ENCODE measurements around the gene FCRL3.

Gene FCRL3

DNA sequence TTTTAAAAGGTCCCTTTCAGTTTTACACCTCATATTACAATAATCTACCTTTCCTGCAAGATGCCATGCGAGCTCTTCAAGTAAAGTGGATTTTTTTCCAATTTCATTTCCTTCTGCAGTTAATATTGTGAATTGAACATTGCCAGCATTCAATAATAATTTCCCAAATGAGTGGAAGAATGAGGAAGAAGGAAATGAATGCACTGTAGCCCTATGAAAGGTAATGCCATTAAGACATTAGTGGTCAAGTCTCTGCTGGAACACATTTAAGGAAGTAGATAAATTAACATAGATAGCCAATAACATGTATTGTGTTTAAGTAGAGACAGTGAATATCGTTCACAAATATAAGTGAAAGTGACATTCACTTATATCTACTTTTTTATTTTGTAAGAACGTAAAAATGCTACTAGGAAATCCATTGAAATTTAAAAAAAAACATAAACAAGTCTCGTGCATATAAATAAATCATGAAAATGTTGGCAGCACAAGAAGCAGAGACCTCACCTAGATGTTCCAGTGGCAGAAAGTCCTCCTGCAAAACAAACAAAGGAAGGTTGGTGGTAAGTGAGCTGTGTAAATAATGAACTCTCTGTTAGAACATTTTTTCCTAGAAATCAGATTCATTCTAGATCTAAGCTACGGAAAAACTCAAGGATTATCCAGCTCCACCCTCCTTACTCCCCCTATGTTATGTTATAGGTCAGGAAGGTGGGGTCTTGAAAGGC is 17.7 kb downstream of the FCRL3 start:
- Histone ChIP-seq H3K4me3 (ENCODE audit: low read length) (no peak overlapping the region), H3K4me1 (ENCODE audit: control insufficient read depth, insufficient read depth, low read length) (no peaks in the 10 kb centered on the region), H3K36me3 (ENCODE audit: control insufficient read depth, insufficient read depth, low read length) (no peaks in the 10 kb centered on the region), H3K9me3 (ENCODE audit: control insufficient read depth, insufficient read depth, low read length) (no peaks in the 10 kb centered on the region), H3K27ac (ENCODE audit: low read length) (no peak overlapping the region), H3K27me3 (ENCODE audit: control insufficient read depth, insufficient read depth, low read length) (no peaks in the 10 kb centered on the region)
- DNase-seq (ENCODE audit: low read depth, low spot score): no peak
- WGBS (ENCODE audit: insufficient coverage, insufficient read length): no CpG with 5 or more reads among the region's 5 CpGs

DNA sequence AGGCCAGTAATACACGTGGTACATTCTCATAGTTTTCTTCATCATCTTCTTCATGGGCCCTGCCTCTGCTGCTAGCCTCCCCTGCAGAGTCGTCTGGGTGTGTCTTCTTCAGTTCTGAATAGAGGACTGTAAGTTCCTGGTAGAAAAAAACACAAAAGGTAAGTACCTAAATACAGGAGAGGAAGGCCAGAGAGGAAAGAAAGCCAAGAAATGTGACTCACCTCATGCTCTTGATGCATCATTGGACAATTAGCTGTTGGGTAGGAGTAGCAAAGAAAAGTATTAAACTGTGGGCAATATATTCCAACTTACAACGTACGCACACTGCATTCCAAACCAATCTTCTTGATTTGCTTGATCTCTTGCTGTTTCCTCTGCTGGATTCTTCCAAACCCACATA is 21.8 kb downstream of the FCRL3 start:
- Histone ChIP-seq H3K9me3 (ENCODE audit: control insufficient read depth, insufficient read depth, low read length) (no peaks in the 10 kb centered on the region), H3K4me1 (ENCODE audit: control insufficient read depth, insufficient read depth, low read length) (no peaks in the 10 kb centered on the region), H3K36me3 (ENCODE audit: control insufficient read depth, insufficient read depth, low read length) (no peaks in the 10 kb centered on the region), H3K27me3 (ENCODE audit: control insufficient read depth, insufficient read depth, low read length) (no peaks in the 10 kb centered on the region), H3K4me3 (ENCODE audit: low read length) (no peak overlapping the region), H3K27ac (ENCODE audit: low read length) (no peak overlapping the region)
- no CpG with 5 or more reads among the region's 4 CpGs for WGBS (ENCODE audit: insufficient coverage, insufficient read length)
- DNase-seq (ENCODE audit: low read depth, low spot score): no peak

DNA sequence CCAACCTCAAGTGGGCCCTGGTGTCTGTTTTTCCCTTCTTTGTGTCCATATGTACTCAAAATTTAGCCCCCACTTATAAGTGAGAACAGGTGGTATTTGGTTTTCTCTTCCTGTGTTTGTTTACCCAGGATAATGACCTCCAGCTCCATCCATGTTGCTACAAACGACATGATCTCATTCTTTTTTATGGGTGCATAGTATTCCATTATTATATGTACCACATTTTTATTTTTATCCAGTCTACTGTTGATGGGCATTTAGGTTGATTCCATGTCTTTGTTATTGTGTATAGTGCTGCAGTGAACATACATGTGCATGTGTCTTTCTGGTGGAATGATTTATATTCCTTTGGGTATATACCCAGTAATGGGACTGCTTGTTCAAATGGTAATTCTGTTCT is 27.6 kb downstream of the FCRL3 start:
- Histone ChIP-seq H3K27ac (ENCODE audit: low read length) (no peak overlapping the region), H3K4me3 (ENCODE audit: low read length) (no peak overlapping the region), H3K9me3 (ENCODE audit: control insufficient read depth, insufficient read depth, low read length) (no peaks in the 10 kb centered on the region), H3K4me1 (ENCODE audit: control insufficient read depth, insufficient read depth, low read length) (no peaks in the 10 kb centered on the region), H3K27me3 (ENCODE audit: control insufficient read depth, insufficient read depth, low read length) (no peaks in the 10 kb centered on the region), H3K36me3 (ENCODE audit: control insufficient read depth, insufficient read depth, low read length) (no peaks in the 10 kb centered on the region)
- no peak for DNase-seq (ENCODE audit: low read depth, low spot score)
- no CpG with 5 or more reads among the region's 1 CpG for WGBS (ENCODE audit: insufficient coverage, insufficient read length)

DNA sequence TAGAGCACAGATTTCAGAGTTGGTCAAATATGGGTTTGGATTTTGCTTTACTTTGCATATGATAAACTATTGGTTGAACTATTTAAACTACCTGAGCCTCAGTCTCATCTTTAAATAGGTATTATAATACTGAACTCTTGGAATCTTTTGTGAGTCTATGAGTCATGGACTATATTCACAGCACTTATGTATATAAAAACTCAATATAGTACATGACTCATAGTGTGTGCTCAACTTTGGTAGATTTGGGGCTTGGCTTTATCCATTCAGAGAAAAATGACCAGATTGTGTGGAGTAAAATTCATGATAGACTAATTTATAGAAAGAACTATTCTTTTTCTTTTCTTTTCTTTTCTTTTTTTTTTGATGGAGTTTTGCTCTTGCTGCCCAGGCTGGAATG is 28.7 kb downstream of the FCRL3 start:
- H3K27ac ChIP-seq (ENCODE audit: low read length): no peak overlapping the region

DNA sequence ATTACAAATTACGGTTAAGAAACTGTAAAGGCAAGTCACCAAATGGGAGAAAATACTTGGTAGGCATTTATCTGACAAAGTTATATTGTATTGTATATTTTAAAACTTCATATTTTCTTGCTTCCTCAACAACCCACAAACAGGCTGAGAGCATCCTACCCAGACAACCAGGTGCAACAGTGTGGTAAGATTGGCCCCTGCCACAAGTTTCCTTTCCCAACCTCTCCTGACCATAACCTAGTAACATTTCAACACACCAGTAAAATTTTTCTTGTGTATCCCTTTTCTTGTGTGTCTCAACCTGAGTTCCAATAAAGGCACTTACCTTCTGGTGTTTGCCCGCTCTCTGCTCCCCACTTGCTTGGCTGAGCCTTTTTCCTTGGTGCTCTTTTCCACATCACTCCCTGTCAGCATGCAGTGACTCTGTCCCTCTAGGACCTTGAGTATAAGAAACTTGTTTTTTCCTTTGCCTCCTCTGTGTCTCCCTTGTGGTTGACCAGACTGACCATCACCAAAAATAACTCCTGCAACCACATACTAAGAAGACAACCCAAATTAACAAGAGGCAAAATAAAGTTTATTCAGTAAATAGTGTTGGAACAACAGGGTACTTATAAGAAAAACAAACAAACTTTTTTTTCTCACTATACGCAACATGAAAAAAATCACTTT is 40.9 kb downstream of the FCRL3 start:
- Histone ChIP-seq H3K4me3 (ENCODE audit: low read length) (no peak overlapping the region), H3K9me3 (ENCODE audit: control insufficient read depth, insufficient read depth, low read length) (no peaks in the 10 kb centered on the region), H3K36me3 (ENCODE audit: control insufficient read depth, insufficient read depth, low read length) (no peaks in the 10 kb centered on the region), H3K27me3 (ENCODE audit: control insufficient read depth, insufficient read depth, low read length) (no peaks in the 10 kb centered on the region), H3K27ac (ENCODE audit: low read length) (no peak overlapping the region), H3K4me1 (ENCODE audit: control insufficient read depth, insufficient read depth, low read length) (no peaks in the 10 kb centered on the region)
- WGBS (ENCODE audit: insufficient coverage, insufficient read length): no CpG with 5 or more reads among the region's 3 CpGs
- no peak for DNase-seq (ENCODE audit: low read depth, low spot score)

More for the DNA sequence above, 28.7 kb downstream of the FCRL3 start:
- no peaks in the 10 kb centered on the region for H3K27me3 ChIP-seq (ENCODE audit: control insufficient read depth, insufficient read depth, low read length)
- DNase-seq (ENCODE audit: low read depth, low spot score): no peak
- H3K4me3 ChIP-seq (ENCODE audit: low read length): no peak overlapping the region
- H3K4me1 ChIP-seq (ENCODE audit: control insufficient read depth, insufficient read depth, low read length): no peaks in the 10 kb centered on the region
- H3K36me3 ChIP-seq (ENCODE audit: control insufficient read depth, insufficient read depth, low read length): no peaks in the 10 kb centered on the region
- no peaks in the 10 kb centered on the region for H3K9me3 ChIP-seq (ENCODE audit: control insufficient read depth, insufficient read depth, low read length)

DNA sequence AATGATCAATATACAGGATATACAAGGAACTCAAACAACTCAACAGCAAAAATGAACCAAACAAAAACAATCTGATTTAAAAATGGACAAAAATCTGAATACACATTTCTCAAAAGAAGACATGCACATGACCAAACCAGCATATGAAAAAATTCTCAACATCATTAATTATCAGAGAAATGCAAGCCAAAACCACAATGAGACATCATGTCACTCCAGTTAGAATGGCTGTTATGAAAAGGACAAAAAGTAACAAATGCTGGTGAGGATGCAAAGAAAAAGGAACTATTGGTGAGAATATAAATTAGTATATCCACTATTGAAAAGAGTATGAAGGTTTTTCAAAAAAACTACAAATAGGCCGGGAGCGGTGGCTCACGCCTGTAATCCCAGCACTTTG is 42.0 kb downstream of the FCRL3 start:
- no CpG with 5 or more reads among the region's 3 CpGs for WGBS (ENCODE audit: insufficient coverage, insufficient read length)
- H3K4me3 ChIP-seq (ENCODE audit: low read length): no peak overlapping the region
- no peak overlapping the region for H3K27ac ChIP-seq (ENCODE audit: low read length)

DNA sequence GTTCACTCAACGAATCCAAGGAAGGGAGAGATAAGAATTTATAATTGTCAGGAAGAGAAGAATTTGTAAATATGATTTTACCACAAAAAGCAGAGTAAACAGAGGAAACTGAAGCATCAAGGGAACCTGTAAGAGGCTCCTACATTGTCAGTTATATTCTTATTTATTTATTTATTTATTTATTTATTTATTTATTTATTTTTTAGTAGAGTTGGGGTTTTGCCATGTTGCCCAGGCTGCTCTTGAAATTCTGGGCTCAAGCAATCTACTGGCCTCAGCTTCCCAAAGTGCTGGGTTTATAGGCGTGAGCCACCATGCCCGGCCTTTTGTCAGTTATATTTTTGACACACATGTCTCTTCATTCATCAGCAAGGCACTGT is 47.1 kb downstream of the FCRL3 start:
- no CpG with 5 or more reads among the region's 3 CpGs for WGBS (ENCODE audit: insufficient coverage, insufficient read length)
- no peaks in the 10 kb centered on the region for H3K27me3 ChIP-seq (ENCODE audit: control insufficient read depth, insufficient read depth, low read length)
- DNase-seq (ENCODE audit: low read depth, low spot score): no peak

More for the DNA sequence above, 42.0 kb downstream of the FCRL3 start:
- Histone ChIP-seq H3K27me3 (ENCODE audit: control insufficient read depth, insufficient read depth, low read length) (no peaks in the 10 kb centered on the region), H3K36me3 (ENCODE audit: control insufficient read depth, insufficient read depth, low read length) (no peaks in the 10 kb centered on the region), H3K4me1 (ENCODE audit: control insufficient read depth, insufficient read depth, low read length) (no peaks in the 10 kb centered on the region), H3K9me3 (ENCODE audit: control insufficient read depth, insufficient read depth, low read length) (no peaks in the 10 kb centered on the region)
- no peak for DNase-seq (ENCODE audit: low read depth, low spot score)

DNA sequence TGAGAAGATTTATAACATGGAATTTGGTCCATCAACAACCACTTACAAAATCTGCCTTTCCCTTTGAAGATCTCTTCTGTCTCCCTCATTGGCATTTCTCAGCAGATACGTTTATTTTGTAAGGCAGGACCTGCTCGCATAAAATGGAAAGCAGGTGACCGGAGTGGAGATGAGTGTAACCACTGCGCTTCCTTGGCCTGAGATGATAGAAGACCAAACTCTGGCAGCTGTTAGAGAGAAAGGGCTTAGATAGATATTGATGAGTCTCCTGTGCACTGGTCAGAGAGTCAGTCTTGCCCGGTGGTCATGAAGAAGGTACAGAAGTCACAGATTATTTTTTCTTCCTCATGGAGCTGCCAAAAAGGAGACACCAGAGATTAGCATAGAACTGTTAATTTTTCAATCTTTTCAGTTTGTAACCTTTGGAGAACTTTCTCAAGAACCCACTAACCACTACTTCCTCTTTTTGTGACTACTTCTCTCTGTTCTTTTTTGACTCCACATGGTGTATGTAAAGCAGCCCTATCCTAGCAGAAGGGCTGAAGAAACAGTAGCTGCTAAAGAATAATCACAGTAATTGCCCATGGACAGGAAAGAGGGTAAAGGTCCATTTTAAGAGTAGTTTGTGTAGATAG is 47.6 kb downstream of the FCRL3 start:
- DNase-seq (ENCODE audit: low read depth, low spot score): no peak
- Histone ChIP-seq H3K27ac (ENCODE audit: low read length) (no peak overlapping the region), H3K9me3 (ENCODE audit: control insufficient read depth, insufficient read depth, low read length) (no peaks in the 10 kb centered on the region), H3K36me3 (ENCODE audit: control insufficient read depth, insufficient read depth, low read length) (no peaks in the 10 kb centered on the region), H3K27me3 (ENCODE audit: control insufficient read depth, insufficient read depth, low read length) (no peaks in the 10 kb centered on the region), H3K4me3 (ENCODE audit: low read length) (no peak overlapping the region), H3K4me1 (ENCODE audit: control insufficient read depth, insufficient read depth, low read length) (no peaks in the 10 kb centered on the region)
- no CpG with 5 or more reads among the region's 5 CpGs for WGBS (ENCODE audit: insufficient coverage, insufficient read length)

More for the DNA sequence above, 47.1 kb downstream of the FCRL3 start:
- no peaks in the 10 kb centered on the region for H3K4me1 ChIP-seq (ENCODE audit: control insufficient read depth, insufficient read depth, low read length)
- no peaks in the 10 kb centered on the region for H3K9me3 ChIP-seq (ENCODE audit: control insufficient read depth, insufficient read depth, low read length)
- H3K4me3 ChIP-seq (ENCODE audit: low read length): no peak overlapping the region
- no peak overlapping the region for H3K27ac ChIP-seq (ENCODE audit: low read length)
- no peaks in the 10 kb centered on the region for H3K36me3 ChIP-seq (ENCODE audit: control insufficient read depth, insufficient read depth, low read length)

DNA sequence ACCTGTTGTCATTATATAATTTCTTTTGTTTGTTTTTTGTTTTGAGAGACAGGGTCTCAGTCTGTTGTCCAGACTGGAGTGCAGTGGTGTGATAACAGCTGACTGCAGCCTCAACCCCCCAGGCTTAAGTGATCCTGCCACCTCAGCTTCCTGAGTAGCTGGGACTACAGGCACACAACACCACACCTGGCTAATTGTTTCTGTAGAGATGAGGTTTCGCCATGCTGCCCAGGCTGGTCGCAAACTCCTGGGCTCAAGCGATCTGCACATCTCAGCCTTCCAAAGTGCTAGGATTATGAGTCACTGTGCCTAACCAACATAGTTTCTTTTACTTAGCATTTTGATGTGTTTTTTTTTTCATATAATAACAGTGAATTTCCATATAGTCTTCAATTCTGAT is 52.3 kb downstream of the FCRL3 start:
- DNase-seq (ENCODE audit: low read depth, low spot score): no peak
- no peaks in the 10 kb centered on the region for H3K9me3 ChIP-seq (ENCODE audit: control insufficient read depth, insufficient read depth, low read length)
- no peaks in the 10 kb centered on the region for H3K36me3 ChIP-seq (ENCODE audit: control insufficient read depth, insufficient read depth, low read length)
- H3K27ac ChIP-seq (ENCODE audit: low read length): no peak overlapping the region
- no peak overlapping the region for H3K4me3 ChIP-seq (ENCODE audit: low read length)
- WGBS (ENCODE audit: insufficient coverage, insufficient read length): no CpG with 5 or more reads among the region's 3 CpGs
- H3K4me1 ChIP-seq (ENCODE audit: control insufficient read depth, insufficient read depth, low read length): no peaks in the 10 kb centered on the region
- no peaks in the 10 kb centered on the region for H3K27me3 ChIP-seq (ENCODE audit: control insufficient read depth, insufficient read depth, low read length)

DNA sequence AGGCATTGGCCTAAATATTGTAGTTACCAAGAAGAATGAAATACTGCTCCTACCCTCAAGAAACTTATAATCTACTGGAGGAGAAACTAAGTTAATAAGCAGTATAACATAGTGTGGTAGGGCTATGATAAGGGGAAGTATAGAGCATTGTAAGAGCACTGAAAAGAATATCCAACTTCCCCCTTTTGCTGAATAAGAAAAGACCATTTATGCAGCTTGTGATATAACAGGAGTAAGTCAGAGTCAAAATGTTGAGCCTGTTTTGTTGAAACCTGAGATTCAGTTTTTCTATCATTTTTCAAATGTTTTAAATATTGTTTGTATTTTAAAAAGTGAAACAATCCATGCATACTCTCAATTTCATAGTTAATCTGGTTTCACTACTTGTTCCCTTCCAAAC is 54.4 kb downstream of the FCRL3 start:
- Histone ChIP-seq H3K9me3 (ENCODE audit: control insufficient read depth, insufficient read depth, low read length) (no peaks in the 10 kb centered on the region), H3K27me3 (ENCODE audit: control insufficient read depth, insufficient read depth, low read length) (no peaks in the 10 kb centered on the region), H3K36me3 (ENCODE audit: control insufficient read depth, insufficient read depth, low read length) (no peaks in the 10 kb centered on the region), H3K4me1 (ENCODE audit: control insufficient read depth, insufficient read depth, low read length) (no peaks in the 10 kb centered on the region), H3K4me3 (ENCODE audit: low read length) (no peak overlapping the region), H3K27ac (ENCODE audit: low read length) (no peak overlapping the region)
- no peak for DNase-seq (ENCODE audit: low read depth, low spot score)

DNA sequence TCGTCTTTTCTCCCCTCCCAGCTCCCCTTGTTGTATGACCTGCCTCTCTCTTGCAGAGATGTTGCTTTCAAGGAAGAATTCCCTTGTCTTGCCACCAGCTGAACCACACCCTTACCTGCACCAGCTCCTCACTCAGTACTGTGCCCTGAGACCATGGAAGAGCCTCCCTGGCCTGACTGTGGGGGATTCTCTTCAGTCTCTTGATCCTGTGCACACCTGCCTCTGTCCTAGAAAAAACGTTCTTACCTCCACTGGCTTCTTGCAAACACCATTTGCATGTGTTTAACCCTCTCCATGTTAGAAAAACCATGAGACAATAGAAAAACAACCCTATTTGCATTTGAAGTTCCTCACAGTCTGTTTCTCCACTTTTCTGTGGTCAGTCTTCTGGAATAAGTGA is 59.4 kb downstream of the FCRL3 start:
- no CpG with 5 or more reads among the region's 2 CpGs for WGBS (ENCODE audit: insufficient coverage, insufficient read length)
- DNase-seq (ENCODE audit: low read depth, low spot score): no peak
- H3K27ac ChIP-seq (ENCODE audit: low read length): no peak overlapping the region
- peaks cover 5% of the 10 kb centered on the region for H3K4me1 ChIP-seq (ENCODE audit: control insufficient read depth, insufficient read depth, low read length)
- no peaks in the 10 kb centered on the region for H3K9me3 ChIP-seq (ENCODE audit: control insufficient read depth, insufficient read depth, low read length)
- no peak overlapping the region for H3K4me3 ChIP-seq (ENCODE audit: low read length)
- no peaks in the 10 kb centered on the region for H3K27me3 ChIP-seq (ENCODE audit: control insufficient read depth, insufficient read depth, low read length)
- no peaks in the 10 kb centered on the region for H3K36me3 ChIP-seq (ENCODE audit: control insufficient read depth, insufficient read depth, low read length)
